ENCODE measurements around the gene SIAE.

DNA sequence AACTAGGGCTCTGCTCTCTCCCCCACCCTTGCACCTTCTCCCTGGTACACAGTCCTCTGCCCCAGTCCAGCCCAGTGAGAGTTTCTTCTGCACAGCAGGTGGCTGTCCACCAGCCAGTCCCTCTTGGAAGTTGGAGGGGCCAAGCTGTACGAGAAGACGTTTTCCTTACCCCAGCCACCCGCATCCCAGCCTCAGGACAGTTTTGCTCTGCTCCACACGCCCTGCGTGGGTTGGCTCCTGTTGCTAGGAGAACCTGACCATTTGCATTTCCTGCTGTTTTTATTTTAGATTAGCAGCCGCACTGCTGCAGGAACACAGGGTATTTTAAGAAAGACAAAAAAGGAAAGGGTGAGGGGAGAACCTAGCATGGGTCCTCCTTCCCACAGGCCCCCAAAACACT lies 48.6 kb upstream of the SIAE start:
- TF ChIP-seq, protein P1, sequence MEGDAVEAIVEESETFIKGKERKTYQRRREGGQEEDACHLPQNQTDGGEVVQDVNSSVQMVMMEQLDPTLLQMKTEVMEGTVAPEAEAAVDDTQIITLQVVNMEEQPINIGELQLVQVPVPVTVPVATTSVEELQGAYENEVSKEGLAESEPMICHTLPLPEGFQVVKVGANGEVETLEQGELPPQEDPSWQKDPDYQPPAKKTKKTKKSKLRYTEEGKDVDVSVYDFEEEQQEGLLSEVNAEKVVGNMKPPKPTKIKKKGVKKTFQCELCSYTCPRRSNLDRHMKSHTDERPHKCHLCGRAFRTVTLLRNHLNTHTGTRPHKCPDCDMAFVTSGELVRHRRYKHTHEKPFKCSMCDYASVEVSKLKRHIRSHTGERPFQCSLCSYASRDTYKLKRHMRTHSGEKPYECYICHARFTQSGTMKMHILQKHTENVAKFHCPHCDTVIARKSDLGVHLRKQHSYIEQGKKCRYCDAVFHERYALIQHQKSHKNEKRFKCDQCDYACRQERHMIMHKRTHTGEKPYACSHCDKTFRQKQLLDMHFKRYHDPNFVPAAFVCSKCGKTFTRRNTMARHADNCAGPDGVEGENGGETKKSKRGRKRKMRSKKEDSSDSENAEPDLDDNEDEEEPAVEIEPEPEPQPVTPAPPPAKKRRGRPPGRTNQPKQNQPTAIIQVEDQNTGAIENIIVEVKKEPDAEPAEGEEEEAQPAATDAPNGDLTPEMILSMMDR (IDR thresholded peaks at IDR 0.05 in 8 of 11, conservative IDR thresholded peaks at IDR 0.05 in 3 of 11), result no peak
- no peak for TF ChIP-seq POLR2A (IDR thresholded peaks at IDR 0.05)

Measured in spleen (tissue), 7 donors.